ENCODE data around the gene ITPA.

GRCh38 chr20:3210346-3210745 lies 1.0 kb downstream of the ITPA start:
- TF ChIP-seq POLR2A (IDR thresholded peaks at IDR 0.05; ENCODE audit: extremely low read depth, insufficient read length) (no peak), CTCF (IDR thresholded peaks at IDR 0.05; ENCODE audit: low read depth, low read length) (no peak)

Data from NB4 (cell line).